HFF-Myc (cell line): ENCODE data around the gene PCSK6.

ENCODE experiments used
- DNase-seq: peaks from one replicate; pipeline ENCODE4 v3.0.0-alpha.2; 2011; ENCODE audit warnings: low read depth; ENCODE audit errors: extremely low read depth
- H3K4me3 ChIP-seq: replicated peaks from 2 replicates; pipeline ENCODE4 v1.5.1; 2011; ENCODE audit warnings: low read depth, mild to moderate bottlenecking, control low read depth, low read length
- TF ChIP-seq, protein P1 (sequence below): IDR thresholded peaks from 2 replicates; pipeline ENCODE4 v1.5.1; 2012; ENCODE audit warnings: mild to moderate bottlenecking, low read depth, low read length, control low read depth; ENCODE audit errors: missing control alignments

The PCSK6 gene

GRCh38 chr15:101449471-101450402 is 39.8 kb downstream of the PCSK6 start:
- DNase-seq: no peak
- no peak overlapping the region for H3K4me3 ChIP-seq
- TF ChIP-seq, protein P1, sequence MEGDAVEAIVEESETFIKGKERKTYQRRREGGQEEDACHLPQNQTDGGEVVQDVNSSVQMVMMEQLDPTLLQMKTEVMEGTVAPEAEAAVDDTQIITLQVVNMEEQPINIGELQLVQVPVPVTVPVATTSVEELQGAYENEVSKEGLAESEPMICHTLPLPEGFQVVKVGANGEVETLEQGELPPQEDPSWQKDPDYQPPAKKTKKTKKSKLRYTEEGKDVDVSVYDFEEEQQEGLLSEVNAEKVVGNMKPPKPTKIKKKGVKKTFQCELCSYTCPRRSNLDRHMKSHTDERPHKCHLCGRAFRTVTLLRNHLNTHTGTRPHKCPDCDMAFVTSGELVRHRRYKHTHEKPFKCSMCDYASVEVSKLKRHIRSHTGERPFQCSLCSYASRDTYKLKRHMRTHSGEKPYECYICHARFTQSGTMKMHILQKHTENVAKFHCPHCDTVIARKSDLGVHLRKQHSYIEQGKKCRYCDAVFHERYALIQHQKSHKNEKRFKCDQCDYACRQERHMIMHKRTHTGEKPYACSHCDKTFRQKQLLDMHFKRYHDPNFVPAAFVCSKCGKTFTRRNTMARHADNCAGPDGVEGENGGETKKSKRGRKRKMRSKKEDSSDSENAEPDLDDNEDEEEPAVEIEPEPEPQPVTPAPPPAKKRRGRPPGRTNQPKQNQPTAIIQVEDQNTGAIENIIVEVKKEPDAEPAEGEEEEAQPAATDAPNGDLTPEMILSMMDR: no peak

GRCh38 chr15:101448336-101448735 is 41.2 kb downstream of the PCSK6 start:
- H3K4me3 ChIP-seq: no peak overlapping the region
- no peak for DNase-seq
- TF ChIP-seq, protein P1: no peak

- TF ChIP-seq, protein P1: no peak
- DNase-seq: no peak
Measured at GRCh38 chr15:101447561-101448071, 41.9 kb downstream of the PCSK6 start.

GRCh38 chr15:101447168-101447533 is 42.4 kb downstream of the PCSK6 start:
- DNase-seq: no peak
- TF ChIP-seq, protein P1: no peak
- no peak overlapping the region for H3K4me3 ChIP-seq

More at GRCh38 chr15:101447561-101448071, 41.9 kb downstream of the PCSK6 start:
- H3K4me3 ChIP-seq: no peak overlapping the region

GRCh38 chr15:101446518-101447167 is 42.9 kb downstream of the PCSK6 start:
- DNase-seq: no peak
- no peak overlapping the region for H3K4me3 ChIP-seq
- TF ChIP-seq, protein P1: no peak

- TF ChIP-seq, protein P1: no peak
- no peak for DNase-seq
- H3K4me3 ChIP-seq: no peak overlapping the region
Measured at GRCh38 chr15:101445562-101446517, 43.7 kb downstream of the PCSK6 start.
